IPS-20b (cell line): ENCODE results near the gene GPC3.

Source experiments
- H3K27ac ChIP-seq: one replicate; pipeline ENCODE4 v1.5.1; 2013; ENCODE audit warnings: low read length
- H3K27me3 ChIP-seq: 2 replicates; pipeline ENCODE4 v1.6.1; 2013; ENCODE audit warnings: mild to moderate bottlenecking, low read length, inconsistent platforms; ENCODE audit not compliant: insufficient read depth
- H3K36me3 ChIP-seq: 2 replicates; pipeline ENCODE4 v1.6.1; 2013; ENCODE audit warnings: low read depth, mild to moderate bottlenecking, inconsistent platforms, low read length, moderate library complexity; ENCODE audit not compliant: insufficient read depth
- H3K4me1 ChIP-seq: 2 replicates; pipeline ENCODE4 v1.6.1; 2013; ENCODE audit warnings: mild to moderate bottlenecking, control low read depth, inconsistent platforms, low read length, moderate library complexity; ENCODE audit not compliant: insufficient read depth
- H3K4me3 ChIP-seq: 2 replicates; pipeline ENCODE4 v1.5.1; 2013; ENCODE audit warnings: mild to moderate bottlenecking, low read length, inconsistent platforms
- H3K9ac ChIP-seq: 2 replicates; pipeline ENCODE4 v1.6.1; 2013; ENCODE audit warnings: low read depth, mild to moderate bottlenecking, inconsistent platforms, low read length, moderate library complexity
- H3K9me3 ChIP-seq: 2 replicates; pipeline ENCODE4 v1.6.1; 2013; ENCODE audit warnings: mild to moderate bottlenecking, low read depth, low read length, inconsistent platforms; ENCODE audit not compliant: insufficient read depth

Gene GPC3

GRCh38 chrX:133698298-133698697, 287.1 kb downstream of the GPC3 start:
- Histone ChIP-seq H3K27me3 (no peaks in the 10 kb centered on the region; the same call in 1 of the 2 replicates), H3K9ac (no peak overlapping the region), H3K36me3 (no peaks in the 10 kb centered on the region), H3K27ac (no peak overlapping the region), H3K4me3 (peak overlapping the region; percentile 17; the same call in 1 of the 2 replicates), H3K9me3 (no peaks in the 10 kb centered on the region), H3K4me1 (peaks cover 26% of the 10 kb centered on the region; the same call in 1 of the 2 replicates)

GRCh38 chrX:133697656-133698055, 287.7 kb downstream of the GPC3 start:
- Histone ChIP-seq H3K9me3 (no peaks in the 10 kb centered on the region), H3K4me1 (peaks cover 24% of the 10 kb centered on the region; the same call in 1 of the 2 replicates), H3K36me3 (no peaks in the 10 kb centered on the region), H3K27ac (no peak overlapping the region), H3K27me3 (no peaks in the 10 kb centered on the region; the same call in 1 of the 2 replicates), H3K4me3 (peak overlapping the region; percentile 17; the same call in 1 of the 2 replicates), H3K9ac (no peak overlapping the region)

GRCh38 chrX:133689997-133690599, 295.3 kb downstream of the GPC3 start:
- Histone ChIP-seq H3K4me1 (peaks cover 3% of the 10 kb centered on the region; the same call in 1 of the 2 replicates), H3K27ac (no peak overlapping the region), H3K36me3 (no peaks in the 10 kb centered on the region), H3K9ac (no peak overlapping the region), H3K27me3 (no peaks in the 10 kb centered on the region), H3K4me3 (no peak overlapping the region), H3K9me3 (no peaks in the 10 kb centered on the region)

GRCh38 chrX:133685822-133686221, 299.6 kb downstream of the GPC3 start:
- H3K4me3 ChIP-seq, result no peak overlapping the region
- H3K4me1 ChIP-seq, result peaks cover 3% of the 10 kb centered on the region; the same call in 1 of the 2 replicates
- H3K9ac ChIP-seq, result no peak overlapping the region
- no peaks in the 10 kb centered on the region for H3K27me3 ChIP-seq
- H3K9me3 ChIP-seq, result no peaks in the 10 kb centered on the region
- H3K27ac ChIP-seq, result no peak overlapping the region
- no peaks in the 10 kb centered on the region for H3K36me3 ChIP-seq

GRCh38 chrX:133681897-133682296, 303.5 kb downstream of the GPC3 start:
- Histone ChIP-seq H3K9ac (no peak overlapping the region), H3K4me1 (peaks cover 3% of the 10 kb centered on the region; the same call in 1 of the 2 replicates), H3K4me3 (no peak overlapping the region), H3K9me3 (no peaks in the 10 kb centered on the region), H3K36me3 (no peaks in the 10 kb centered on the region), H3K27ac (no peak overlapping the region), H3K27me3 (no peaks in the 10 kb centered on the region)

GRCh38 chrX:133681421-133681820, 304.0 kb downstream of the GPC3 start:
- Histone ChIP-seq H3K27ac (no peak overlapping the region), H3K9me3 (no peaks in the 10 kb centered on the region), H3K27me3 (no peaks in the 10 kb centered on the region), H3K4me1 (peaks cover 3% of the 10 kb centered on the region; the same call in 1 of the 2 replicates), H3K36me3 (no peaks in the 10 kb centered on the region), H3K9ac (no peak overlapping the region), H3K4me3 (no peak overlapping the region)

- Histone ChIP-seq H3K4me3 (no peak overlapping the region), H3K27ac (no peak overlapping the region), H3K27me3 (no peaks in the 10 kb centered on the region), H3K9ac (no peak overlapping the region), H3K36me3 (no peaks in the 10 kb centered on the region), H3K9me3 (no peaks in the 10 kb centered on the region), H3K4me1 (peaks cover 11% of the 10 kb centered on the region)
Observed at GRCh38 chrX:133677123-133678063, 308.0 kb downstream of the GPC3 start.

- H3K27me3 ChIP-seq, result no peaks in the 10 kb centered on the region
- H3K9me3 ChIP-seq, result no peaks in the 10 kb centered on the region
- no peaks in the 10 kb centered on the region for H3K36me3 ChIP-seq
- no peak overlapping the region for H3K9ac ChIP-seq
- H3K4me1 ChIP-seq, result peaks cover 11% of the 10 kb centered on the region
- H3K27ac ChIP-seq, result no peak overlapping the region
- no peak overlapping the region for H3K4me3 ChIP-seq
Observed at GRCh38 chrX:133676344-133677122, 308.9 kb downstream of the GPC3 start.

- no peak overlapping the region for H3K9ac ChIP-seq
- H3K9me3 ChIP-seq, result no peaks in the 10 kb centered on the region
- no peaks in the 10 kb centered on the region for H3K27me3 ChIP-seq
- H3K27ac ChIP-seq, result no peak overlapping the region
- no peak overlapping the region for H3K4me3 ChIP-seq
- H3K36me3 ChIP-seq, result no peaks in the 10 kb centered on the region
- H3K4me1 ChIP-seq, result peaks cover 16% of the 10 kb centered on the region
Observed at GRCh38 chrX:133674726-133675470, 310.5 kb downstream of the GPC3 start.

- Histone ChIP-seq H3K4me3 (no peak overlapping the region), H3K27me3 (no peaks in the 10 kb centered on the region), H3K4me1 (peaks cover 14% of the 10 kb centered on the region), H3K27ac (no peak overlapping the region), H3K9me3 (no peaks in the 10 kb centered on the region), H3K9ac (peak overlapping the region; percentile 37; the same call in 1 of the 2 replicates), H3K36me3 (no peaks in the 10 kb centered on the region)
Observed at GRCh38 chrX:133670383-133670782, 315.0 kb downstream of the GPC3 start.

GRCh38 chrX:133669214-133669613, 316.2 kb downstream of the GPC3 start:
- H3K36me3 ChIP-seq, result no peaks in the 10 kb centered on the region
- H3K9me3 ChIP-seq, result no peaks in the 10 kb centered on the region
- no peak overlapping the region for H3K9ac ChIP-seq
- no peak overlapping the region for H3K27ac ChIP-seq
- no peaks in the 10 kb centered on the region for H3K27me3 ChIP-seq
- no peak overlapping the region for H3K4me3 ChIP-seq
- H3K4me1 ChIP-seq, result peaks cover 5% of the 10 kb centered on the region
